ENCODE data around the gene CAMTA1.

DNA sequence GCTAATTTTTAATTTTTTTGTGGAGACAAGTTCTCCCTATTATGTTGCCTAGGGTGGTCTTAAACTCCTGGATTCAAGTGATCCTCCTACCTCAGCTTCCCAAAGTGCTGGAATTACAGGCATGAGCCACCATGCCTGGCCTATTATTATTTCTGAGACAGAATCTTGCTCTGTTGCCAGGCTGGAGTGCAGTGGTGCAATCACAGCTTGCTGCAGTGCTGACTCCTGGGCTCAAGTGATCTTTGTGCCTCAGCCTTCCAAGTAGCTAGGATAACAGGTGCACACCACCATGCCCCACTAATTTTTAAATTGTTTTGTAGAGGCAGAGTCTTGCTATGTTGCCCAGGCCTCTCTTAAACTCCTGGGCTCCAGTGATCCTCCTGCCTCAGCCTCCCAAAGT lies 196.3 kb downstream of the CAMTA1 start:
- TF ChIP-seq POLR2A (IDR thresholded peaks at IDR 0.05; ENCODE audit: low read length) (no peak), GATA1 (IDR thresholded peaks at IDR 0.05; ENCODE audit: low read depth, low read length) (no peak)

Data from erythroblast (primary cell).